Activated T-helper 17 cell treated with anti-CD3 and anti-CD28 coated beads, Interleukin-2, amount 50 U/mL, for 72 hours (primary cell): ENCODE measurements around the gene MYO1D. TPM values are rescaled to one million over a fixed set of nuclear protein-coding genes. Genes with fewer than 3 reads are reported as not detected.

Experiments used
- ATAC-seq: fragments of 150-1000 bp; cut with Tn5 transposase; replicated peaks from 2 replicates; pipeline ENCODE4 v1.10.0; 2021; ENCODE audit warnings: mild to moderate bottlenecking, moderate library complexity
- H3K27ac Mint-ChIP-seq: one replicate; pipeline ENCODE4 v1.8.0; 2022; ENCODE audit warnings: mixed read lengths
- H3K27me3 Mint-ChIP-seq: one replicate; pipeline ENCODE4 v1.8.0; 2022; ENCODE audit warnings: mixed read lengths
- H3K36me3 Mint-ChIP-seq: one replicate; pipeline ENCODE4 v1.8.0; 2022; ENCODE audit warnings: low read depth, mild to moderate bottlenecking, mixed read lengths
- H3K4me1 Mint-ChIP-seq: one replicate; pipeline ENCODE4 v1.8.0; 2022; ENCODE audit warnings: mixed read lengths
- H3K4me3 Mint-ChIP-seq: one replicate; pipeline ENCODE4 v1.8.0; 2022; ENCODE audit warnings: mild to moderate bottlenecking, mixed read lengths
- H3K9me3 Mint-ChIP-seq: one replicate; pipeline ENCODE4 v1.8.0; 2022; ENCODE audit warnings: mixed read lengths
- total RNA-seq, 2 donors: library from RNA; stranded (reverse); gene quantifications; one replicate each; pipeline ENCODE4 v1.2.3, GENCODE V29; 2022

Gene MYO1D
- total RNA-seq, 2 donors from 2014 or later, result 9.1 to 32.0 TPM

- H3K4me3 Mint-ChIP-seq, result no peak overlapping the region
- H3K4me1 Mint-ChIP-seq, result no peaks in the 10 kb centered on the region
- no peaks in the 10 kb centered on the region for H3K36me3 Mint-ChIP-seq
- no peaks in the 10 kb centered on the region for H3K9me3 Mint-ChIP-seq
- H3K27ac Mint-ChIP-seq, result no peak overlapping the region
- peak; percentile 52 for ATAC-seq
- no peaks in the 10 kb centered on the region for H3K27me3 Mint-ChIP-seq
Observed at GRCh38 chr17:32629563-32630190, 247.2 kb downstream of the MYO1D start.

DNA sequence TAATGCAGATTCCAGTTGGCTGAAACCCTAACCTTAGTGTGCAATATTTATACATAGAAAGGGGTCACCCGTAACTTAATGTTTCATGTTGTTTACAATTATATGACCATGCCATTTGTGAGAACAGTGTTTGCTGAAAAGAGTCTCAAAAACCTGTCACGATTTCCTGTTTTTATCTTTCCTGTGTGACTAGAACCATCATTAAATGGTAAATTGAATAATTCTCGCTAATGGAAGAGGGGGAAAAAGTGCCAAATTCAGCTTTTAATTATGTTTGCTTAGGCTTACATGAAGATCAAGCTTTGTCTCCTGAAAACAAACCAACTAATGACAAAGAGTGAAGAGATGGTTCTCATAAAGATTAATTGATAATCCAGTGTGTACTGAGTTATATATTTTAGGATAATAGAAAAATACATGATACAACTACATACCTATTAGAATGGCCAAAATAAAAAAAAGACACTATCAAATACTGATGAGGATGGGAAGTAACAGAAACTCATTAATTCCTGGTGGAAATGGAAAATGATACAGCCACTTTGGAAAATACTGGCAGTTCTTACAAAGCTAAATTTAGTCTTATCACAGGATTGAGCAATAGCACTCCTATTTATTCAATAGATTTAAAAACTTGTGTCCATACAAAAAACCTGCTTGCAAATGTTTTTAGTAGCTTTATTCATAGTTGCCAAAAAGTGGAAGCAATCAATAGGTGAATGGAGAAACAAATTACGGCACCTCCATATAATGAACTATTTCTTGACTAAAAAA is 248.5 kb downstream of the MYO1D start:
- no peak for ATAC-seq
- no peaks in the 10 kb centered on the region for H3K4me1 Mint-ChIP-seq
- no peak overlapping the region for H3K4me3 Mint-ChIP-seq
- H3K36me3 Mint-ChIP-seq, result no peaks in the 10 kb centered on the region
- H3K27ac Mint-ChIP-seq, result no peak overlapping the region
- no peaks in the 10 kb centered on the region for H3K27me3 Mint-ChIP-seq
- H3K9me3 Mint-ChIP-seq, result no peaks in the 10 kb centered on the region

DNA sequence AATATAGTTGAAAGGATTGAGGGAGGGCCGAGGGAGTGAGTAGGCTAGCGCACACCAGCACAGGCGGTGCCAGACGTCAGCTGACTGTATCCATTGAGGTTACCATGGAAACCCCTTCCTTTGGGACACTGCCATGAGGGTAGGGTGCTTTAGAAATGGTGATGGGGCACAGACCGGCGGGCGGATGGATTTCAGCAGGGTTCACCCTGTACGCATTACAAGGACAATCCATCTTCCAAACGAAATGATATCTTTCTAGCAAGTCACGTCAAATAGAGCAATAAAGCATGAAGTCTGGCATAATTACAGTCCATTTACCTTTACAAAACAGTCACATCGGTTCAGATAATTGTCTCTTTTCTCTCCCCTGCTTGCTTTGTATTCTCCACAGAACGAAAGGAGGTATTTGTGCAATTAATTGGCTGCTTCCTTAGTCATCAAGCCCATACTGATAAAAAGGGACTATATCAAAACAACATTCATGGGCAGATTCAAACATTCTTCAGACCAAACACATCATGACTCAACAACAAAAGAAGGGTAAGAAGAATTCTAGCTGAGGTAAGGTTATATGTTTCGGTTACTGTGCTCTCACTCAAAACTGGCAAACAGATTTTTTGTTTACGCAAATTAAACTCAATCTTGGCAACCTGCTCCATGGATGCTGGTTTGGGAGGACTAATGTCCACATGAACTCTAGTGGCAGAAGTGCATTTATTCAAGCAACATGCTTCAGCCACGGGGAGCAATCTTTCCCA is 249.5 kb downstream of the MYO1D start:
- Mint-ChIP-seq H3K4me1 (no peaks in the 10 kb centered on the region), H3K4me3 (no peak overlapping the region), H3K36me3 (no peaks in the 10 kb centered on the region), H3K27ac (no peak overlapping the region), H3K27me3 (no peaks in the 10 kb centered on the region), H3K9me3 (no peaks in the 10 kb centered on the region)
- ATAC-seq, result no peak

- H3K4me3 Mint-ChIP-seq, result no peak overlapping the region
- no peaks in the 10 kb centered on the region for H3K4me1 Mint-ChIP-seq
- H3K9me3 Mint-ChIP-seq, result no peaks in the 10 kb centered on the region
- H3K27ac Mint-ChIP-seq, result no peak overlapping the region
- H3K36me3 Mint-ChIP-seq, result no peaks in the 10 kb centered on the region
- ATAC-seq, result no peak
- no peaks in the 10 kb centered on the region for H3K27me3 Mint-ChIP-seq
Observed at GRCh38 chr17:32626379-32626791, 250.5 kb downstream of the MYO1D start.

- ATAC-seq, result no peak
- no peaks in the 10 kb centered on the region for H3K9me3 Mint-ChIP-seq
- H3K4me3 Mint-ChIP-seq, result no peak overlapping the region
- no peak overlapping the region for H3K27ac Mint-ChIP-seq
- H3K27me3 Mint-ChIP-seq, result no peaks in the 10 kb centered on the region
- no peaks in the 10 kb centered on the region for H3K36me3 Mint-ChIP-seq
- no peaks in the 10 kb centered on the region for H3K4me1 Mint-ChIP-seq
Observed at GRCh38 chr17:32625971-32626370, 251.0 kb downstream of the MYO1D start.

DNA sequence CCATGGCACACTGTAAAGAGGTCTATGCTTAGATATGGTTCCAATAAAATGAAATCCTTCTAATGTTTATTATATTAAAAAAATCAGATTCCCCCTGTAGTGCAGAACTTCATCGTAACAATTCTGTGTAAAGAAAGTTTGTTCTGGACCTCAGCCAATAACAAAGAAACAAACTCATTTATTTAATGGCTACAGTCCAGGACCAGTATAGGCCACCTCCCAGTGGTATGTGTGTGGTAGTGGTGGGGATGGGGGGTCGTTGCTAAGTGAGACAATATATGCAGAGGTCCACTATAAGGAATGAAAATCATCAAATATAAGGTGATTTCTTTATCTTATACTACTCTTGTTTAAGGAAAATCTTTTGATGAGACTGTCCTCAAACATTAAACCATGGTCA is 253.7 kb downstream of the MYO1D start:
- Mint-ChIP-seq H3K9me3 (no peaks in the 10 kb centered on the region), H3K27me3 (no peaks in the 10 kb centered on the region), H3K36me3 (no peaks in the 10 kb centered on the region), H3K27ac (no peak overlapping the region), H3K4me1 (no peaks in the 10 kb centered on the region), H3K4me3 (no peak overlapping the region)
- no peak for ATAC-seq

DNA sequence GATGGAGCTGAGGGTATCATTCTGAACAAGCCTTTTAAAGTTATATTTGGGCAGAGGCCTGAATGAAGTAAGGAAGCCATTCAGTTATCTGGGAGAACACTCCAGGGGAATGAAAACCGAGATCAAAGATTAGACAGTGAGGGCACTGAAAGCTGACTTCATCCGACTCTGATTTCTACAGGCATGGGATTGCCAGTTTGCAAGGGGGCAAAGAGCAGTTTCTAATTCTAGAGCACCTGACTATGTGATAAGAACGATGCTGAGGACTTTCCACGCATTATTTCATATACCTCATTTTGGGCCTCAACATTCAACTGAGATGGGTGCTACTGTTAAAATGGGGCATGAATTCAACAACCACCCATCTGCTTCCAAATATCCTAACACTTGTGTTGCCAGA is 254.4 kb downstream of the MYO1D start:
- Mint-ChIP-seq H3K36me3 (no peaks in the 10 kb centered on the region), H3K4me1 (no peaks in the 10 kb centered on the region), H3K27ac (no peak overlapping the region), H3K27me3 (no peaks in the 10 kb centered on the region), H3K9me3 (no peaks in the 10 kb centered on the region), H3K4me3 (no peak overlapping the region)
- ATAC-seq, result no peak

DNA sequence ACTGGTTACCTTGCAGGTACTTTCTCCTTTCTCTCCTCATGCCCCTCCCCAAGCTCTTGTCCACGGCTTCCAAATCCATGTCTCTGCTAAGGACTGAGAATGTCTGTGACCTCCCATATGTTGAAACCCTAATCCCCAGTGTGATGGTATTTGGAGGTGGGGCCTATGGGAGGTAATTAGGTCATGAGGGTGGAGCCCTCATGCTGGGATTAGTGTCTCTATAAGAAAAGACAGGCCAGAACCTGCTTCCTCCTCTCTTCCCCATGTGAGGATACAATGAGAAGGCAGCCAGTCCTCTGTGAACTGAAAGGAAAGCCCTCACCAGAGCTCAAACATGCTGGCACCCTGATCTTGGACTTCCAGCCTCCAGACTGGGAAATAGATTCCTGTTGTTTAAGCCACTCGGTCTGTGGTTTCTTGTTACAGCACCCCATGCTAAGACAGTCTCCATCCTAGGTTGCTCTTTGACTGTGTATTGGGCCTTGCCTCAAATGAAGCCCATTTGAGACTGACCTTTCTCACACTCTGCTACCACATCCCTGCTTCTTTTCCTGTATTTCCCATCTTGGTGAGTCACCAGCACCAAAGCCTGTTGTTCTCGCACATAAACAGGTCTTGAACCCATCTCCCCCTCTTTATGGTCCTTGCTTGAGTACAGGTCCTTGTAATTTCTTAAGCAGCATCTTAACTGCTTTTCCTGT is 255.2 kb downstream of the MYO1D start:
- Mint-ChIP-seq H3K27ac (no peak overlapping the region), H3K4me3 (no peak overlapping the region), H3K36me3 (no peaks in the 10 kb centered on the region), H3K27me3 (no peaks in the 10 kb centered on the region), H3K9me3 (no peaks in the 10 kb centered on the region), H3K4me1 (no peaks in the 10 kb centered on the region)
- ATAC-seq, result no peak

- Mint-ChIP-seq H3K9me3 (no peaks in the 10 kb centered on the region), H3K27ac (no peak overlapping the region), H3K36me3 (no peaks in the 10 kb centered on the region), H3K4me1 (no peaks in the 10 kb centered on the region), H3K27me3 (no peaks in the 10 kb centered on the region), H3K4me3 (no peak overlapping the region)
- no peak for ATAC-seq
Observed at GRCh38 chr17:32615326-32615725, 261.6 kb downstream of the MYO1D start.

DNA sequence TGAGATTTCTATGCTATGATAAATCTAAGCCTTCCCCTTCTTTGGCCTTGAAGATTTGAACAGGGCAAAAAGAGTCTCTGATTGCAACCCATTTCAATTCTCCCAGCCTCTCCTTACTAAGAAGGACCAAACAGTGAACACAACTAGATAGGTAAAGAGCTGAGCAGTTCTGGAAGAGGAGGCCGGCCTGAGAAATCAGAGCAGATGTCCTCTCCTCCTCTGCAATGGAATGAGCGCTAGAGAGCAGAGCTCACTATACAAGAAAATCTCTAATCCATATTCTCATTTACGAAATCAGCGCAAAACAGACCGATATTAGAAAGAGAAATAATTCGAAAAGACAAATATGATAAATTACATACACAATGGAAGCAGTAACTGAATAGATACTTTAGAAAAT is 266.0 kb downstream of the MYO1D start:
- no peak overlapping the region for H3K4me3 Mint-ChIP-seq
- no peaks in the 10 kb centered on the region for H3K4me1 Mint-ChIP-seq
- H3K36me3 Mint-ChIP-seq, result no peaks in the 10 kb centered on the region
- no peaks in the 10 kb centered on the region for H3K27me3 Mint-ChIP-seq
- no peak for ATAC-seq
- no peaks in the 10 kb centered on the region for H3K9me3 Mint-ChIP-seq
- H3K27ac Mint-ChIP-seq, result no peak overlapping the region

DNA sequence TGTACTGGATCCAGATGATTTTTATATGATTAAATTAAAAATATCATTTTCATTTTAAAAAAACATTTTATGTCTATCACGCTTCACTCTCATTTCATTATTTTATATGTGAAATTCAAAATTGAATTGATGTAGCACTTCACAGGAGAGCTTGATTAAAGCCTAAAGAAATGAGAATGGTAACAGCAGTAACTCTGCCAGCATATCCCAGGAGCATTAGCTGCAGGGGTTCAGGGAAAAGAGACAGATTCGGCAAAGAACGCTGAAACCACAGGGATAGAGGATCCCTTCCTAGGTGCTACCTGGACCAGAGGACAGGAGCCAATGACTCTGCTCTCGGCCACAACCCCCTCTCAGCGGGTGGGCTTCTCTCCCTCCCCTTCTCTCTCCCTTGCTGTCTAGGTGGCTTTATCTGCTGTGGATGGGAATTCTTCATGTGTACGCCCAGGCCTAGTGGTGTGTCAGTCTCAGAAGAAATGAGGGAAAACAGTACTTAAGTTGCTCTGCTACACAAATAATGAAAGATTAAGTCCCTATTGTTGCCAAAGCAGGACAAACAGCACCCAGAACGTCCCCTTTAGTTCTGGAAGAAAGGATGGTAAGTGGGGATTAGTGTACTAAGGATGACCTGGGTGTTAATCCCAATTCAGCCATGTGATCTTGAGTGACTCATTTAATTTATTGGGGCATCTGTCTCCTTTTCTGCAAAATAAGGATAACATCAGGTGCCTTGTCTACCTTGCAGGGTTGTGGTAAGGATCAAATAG is 266.9 kb downstream of the MYO1D start:
- Mint-ChIP-seq H3K27ac (no peak overlapping the region), H3K36me3 (no peaks in the 10 kb centered on the region), H3K9me3 (no peaks in the 10 kb centered on the region), H3K4me3 (no peak overlapping the region), H3K27me3 (no peaks in the 10 kb centered on the region), H3K4me1 (no peaks in the 10 kb centered on the region)
- ATAC-seq, result no peak

GRCh38 chr17:32609085-32609484 is 267.8 kb downstream of the MYO1D start:
- Mint-ChIP-seq H3K36me3 (no peaks in the 10 kb centered on the region), H3K9me3 (no peaks in the 10 kb centered on the region), H3K4me3 (no peak overlapping the region), H3K4me1 (no peaks in the 10 kb centered on the region), H3K27ac (no peak overlapping the region), H3K27me3 (no peaks in the 10 kb centered on the region)
- peak; percentile 97 for ATAC-seq

DNA sequence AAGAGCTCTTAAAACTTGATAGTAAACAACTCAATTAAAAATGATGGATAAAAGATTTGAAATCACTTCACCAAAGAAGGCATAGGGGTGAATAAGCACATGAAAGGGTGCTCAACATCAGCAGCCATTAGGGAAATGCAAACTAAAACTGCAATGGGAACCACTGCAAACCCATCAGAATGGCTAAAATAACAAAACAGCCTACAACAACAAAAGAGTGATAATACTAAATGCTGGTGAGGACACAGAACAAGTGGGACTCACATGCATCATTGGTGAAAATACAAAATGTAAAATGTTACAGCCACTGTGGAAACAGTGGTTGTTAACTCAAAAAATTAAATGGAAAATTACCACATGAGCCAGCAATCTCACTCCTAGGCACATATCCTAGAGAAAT is 268.7 kb downstream of the MYO1D start:
- Mint-ChIP-seq H3K9me3 (no peaks in the 10 kb centered on the region), H3K27me3 (no peaks in the 10 kb centered on the region), H3K27ac (no peak overlapping the region), H3K4me1 (no peaks in the 10 kb centered on the region), H3K4me3 (no peak overlapping the region), H3K36me3 (no peaks in the 10 kb centered on the region)
- ATAC-seq, result no peak

GRCh38 chr17:32604966-32605365 is 272.0 kb downstream of the MYO1D start:
- no peak for ATAC-seq
- Mint-ChIP-seq H3K4me1 (no peaks in the 10 kb centered on the region), H3K4me3 (no peak overlapping the region), H3K9me3 (no peaks in the 10 kb centered on the region), H3K36me3 (no peaks in the 10 kb centered on the region), H3K27ac (no peak overlapping the region), H3K27me3 (no peaks in the 10 kb centered on the region)
